Naive thymus-derived CD4-positive, alpha-beta T cell (primary cell): Measurements from ENCODE around the gene ARHGAP4. TPM values are rescaled to one million over a fixed set of nuclear protein-coding genes. Genes with fewer than 3 reads are reported as not detected.
A peak's percentile ranks its signal among the peaks of the same experiment; 100 is the strongest.

Experiments used
- ATAC-seq: fragments of 150-1000 bp; cut with Tn5 transposase; 2 replicates; pipeline ENCODE4 v1.10.0; 2021; ENCODE audit warnings: mild to moderate bottlenecking, moderate library complexity
- CTCF ChIA-PET: fragments of 350-600 bp; sonication (Branson Sonifier 250); formaldehyde crosslinking; loops from one replicate; lab custom pipeline; 2021; ENCODE audit warnings: antibody characterized with exemption; lab: Charles Lee
- POLR2A ChIA-PET: fragments of 350-600 bp; sonication (Branson Sonifier 250); formaldehyde crosslinking; loops from one replicate; lab custom pipeline; 2021; ENCODE audit warnings: antibody characterized with exemption, inconsistent platforms; lab: Charles Lee
- DNase-seq, 9 donors: peaks; one replicate each; pipeline versions ENCODE4 v3.0.0 to v3.0.0-alpha.2; 2020 to 2022; ENCODE audit warnings: mixed read lengths in 1 of 9
- H3K27ac ChIP-seq: one replicate; pipeline ENCODE4 v1.7.0; 2013; ENCODE audit warnings: mild to moderate bottlenecking, low read depth, low read length, moderate library complexity
- H3K27me3 ChIP-seq, 2 donors: one replicate each; pipeline ENCODE4 v1.7.0; 2013; ENCODE audit warnings: low read length in 2 of 2, mild to moderate bottlenecking in 2 of 2, moderate library complexity in 2 of 2; ENCODE audit not compliant: control insufficient read depth in 2 of 2, insufficient read depth in 2 of 2
- H3K36me3 ChIP-seq, 3 experiments: 1 replicate in 2 of 3; 2 replicates in 1 of 3; pipeline ENCODE4 v1.7.0; 2013; ENCODE audit warnings: low read length in 3 of 3, mild to moderate bottlenecking in 3 of 3, moderate library complexity in 1 of 3; ENCODE audit not compliant: insufficient read depth in 3 of 3, control insufficient read depth in 2 of 3
- H3K4me1 ChIP-seq, 2 donors: one replicate each; pipeline ENCODE4 v1.7.0; 2013; ENCODE audit warnings: low read length in 2 of 2, mild to moderate bottlenecking in 2 of 2, moderate library complexity in 1 of 2; ENCODE audit not compliant: control insufficient read depth in 2 of 2, insufficient read depth in 2 of 2
- H3K4me3 ChIP-seq: 2 replicates; pipeline ENCODE4 v1.7.0; 2013; ENCODE audit warnings: mild to moderate bottlenecking, low read length
- H3K9me3 ChIP-seq, 3 experiments: 1 replicate in 2 of 3; 2 replicates in 1 of 3; pipeline ENCODE4 v1.7.0; 2013; ENCODE audit warnings: low read length in 3 of 3; ENCODE audit not compliant: control insufficient read depth in 2 of 3
- H3K27ac Mint-ChIP-seq, 9 donors: one replicate each; pipeline ENCODE4 v1.8.0; 2020 to 2022; ENCODE audit warnings: mixed read lengths in 9 of 9, mild to moderate bottlenecking in 8 of 9, moderate library complexity in 5 of 9, inconsistent platforms in 2 of 9
- H3K27me3 Mint-ChIP-seq, 5 donors: one replicate each; pipeline ENCODE4 v1.8.0; 2021 to 2022; ENCODE audit warnings: mixed read lengths in 5 of 5, mild to moderate bottlenecking in 1 of 5
- H3K36me3 Mint-ChIP-seq, 5 donors: one replicate each; pipeline ENCODE4 v1.8.0; 2020 to 2022; ENCODE audit warnings: mixed read lengths in 5 of 5, mild to moderate bottlenecking in 3 of 5, inconsistent platforms in 1 of 5
- H3K4me1 Mint-ChIP-seq, 7 donors: one replicate each; pipeline ENCODE4 v1.8.0; 2020 to 2022; ENCODE audit warnings: mixed read lengths in 7 of 7, mild to moderate bottlenecking in 3 of 7, inconsistent platforms in 1 of 7
- H3K4me3 Mint-ChIP-seq, 10 donors: one replicate each; pipeline ENCODE4 v1.8.0; 2020 to 2022; ENCODE audit warnings: mild to moderate bottlenecking in 10 of 10, mixed read lengths in 10 of 10, moderate library complexity in 6 of 10, inconsistent platforms in 2 of 10
- H3K9me3 Mint-ChIP-seq, 11 donors: one replicate each; pipeline ENCODE4 v1.8.0; 2020 to 2022; ENCODE audit warnings: mixed read lengths in 11 of 11, mild to moderate bottlenecking in 4 of 11, inconsistent platforms in 1 of 11, moderate library complexity in 1 of 11
- intact Hi-C, 2 donors: fragments of 100-400 bp; cut with micrococcal nuclease; formaldehyde crosslinking; loops; one replicate each; pipeline ENCODE4 v1.15.1; 2023
- polyA plus RNA-seq, 2 donors: library from polyadenylated mRNA; unstranded; fragments of 300-500 nt; fragmentation: Illumina TruSeq; gene quantifications; one replicate each; pipeline ENCODE4 v1.2.3, GENCODE V29; 2021
- total RNA-seq, 6 experiments: library from RNA in 5 of 6; stranded (reverse) in 5 of 6; gene quantifications; 1 replicate in 5 of 6; 2 replicates in 1 of 6; pipeline ENCODE4 v1.2.3 and lab custom pipeline; 2021 to 2026

ARHGAP4 gene
- total and polyA plus RNA-seq, 7 experiments from 2014 or later, result 82.5 to 439 (median 341) TPM

DNA sequence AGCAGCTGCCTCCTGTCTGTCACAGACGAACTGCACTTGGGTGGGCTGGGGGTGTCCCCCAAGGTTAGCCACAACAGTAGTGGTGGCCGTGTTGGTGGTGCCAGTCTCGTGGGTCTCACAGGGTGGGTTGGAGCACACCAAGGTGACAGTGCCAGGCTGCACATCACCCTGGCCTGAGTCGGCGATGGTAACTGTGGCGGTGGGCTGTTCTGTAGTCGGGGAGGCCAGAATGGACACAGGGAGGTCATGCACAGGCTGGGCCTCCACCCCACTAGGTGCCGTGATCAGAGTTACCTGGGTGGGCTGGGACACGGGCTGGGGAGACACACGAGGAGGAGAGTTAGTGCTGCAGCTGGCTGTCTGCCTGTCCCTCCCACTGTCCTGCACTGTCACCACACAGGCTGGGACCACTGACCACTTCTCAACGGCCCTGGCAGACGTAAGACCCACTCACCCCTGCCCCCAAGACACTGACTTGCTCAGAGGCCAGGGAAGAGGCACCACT is 29.2 kb upstream of the ARHGAP4 start:
- H3K27me3 ChIP-seq, result no peaks in the 10 kb centered on the region
- DNase-seq, result no peak
- Mint-ChIP-seq H3K4me3 (no peak overlapping the region), H3K36me3 (peaks cover 0 to 57% (median 3%) of the 10 kb centered on the region in 5 donors), H3K4me1 (peaks cover 0 to 11% (median 3%) of the 10 kb centered on the region in 7 donors), H3K9me3 (no peaks in the 10 kb centered on the region), H3K27ac (peak overlapping the region in 2 of 9 donors; percentile 46 to 67), H3K27me3 (no peaks in the 10 kb centered on the region)
- peaks cover 0 to 100% (median 10%) of the 10 kb centered on the region in 3 experiments for H3K36me3 ChIP-seq
- intact Hi-C loops, result no loop called here
- ATAC-seq, result no peak
- no peak overlapping the region for H3K27ac ChIP-seq
- peaks cover 4 to 6% of the 10 kb centered on the region in 2 donors for H3K4me1 ChIP-seq
- ChIA-PET POLR2A (no interaction called here), CTCF (interaction anchor here (0.6 kb wide), 1 partner anchor 316 kb away, joined by 3 read pairs; no protein-coding TSS in a partner anchor)
- H3K9me3 ChIP-seq, result no peaks in the 10 kb centered on the region
- H3K4me3 ChIP-seq, result no peak overlapping the region

GRCh38 chrX:153954558-153955227 is 28.6 kb upstream of the ARHGAP4 start:
- Histone ChIP-seq H3K36me3 (peaks cover 0 to 100% (median 4%) of the 10 kb centered on the region in 3 experiments), H3K27ac (no peak overlapping the region), H3K4me3 (no peak overlapping the region), H3K27me3 (no peaks in the 10 kb centered on the region), H3K4me1 (peaks cover 4 to 6% of the 10 kb centered on the region in 2 donors), H3K9me3 (no peaks in the 10 kb centered on the region)
- no peak overlapping the region for H3K4me3 Mint-ChIP-seq
- no peaks in the 10 kb centered on the region for H3K27me3 Mint-ChIP-seq
- H3K9me3 Mint-ChIP-seq, result no peaks in the 10 kb centered on the region
- H3K36me3 Mint-ChIP-seq, result peaks cover 0 to 59% (median 3%) of the 10 kb centered on the region in 5 donors
- H3K27ac Mint-ChIP-seq, result peak overlapping the region in 3 of 9 donors; percentile 36 to 67 (median 45)
- POLR2A ChIA-PET, result no interaction called here
- peaks cover 0 to 11% (median 3%) of the 10 kb centered on the region in 7 donors for H3K4me1 Mint-ChIP-seq
- no peak for ATAC-seq
- CTCF ChIA-PET, result interaction anchor here (0.6 kb wide), 1 partner anchor 315 kb away, joined by 3 read pairs; no protein-coding TSS in a partner anchor
- no peak for DNase-seq
- intact Hi-C loops, result loop anchor here in 1 of 2 donors (5.0 kb wide), 1 partner anchor 402 kb away; no protein-coding TSS in a partner anchor

- no peaks in the 10 kb centered on the region for H3K27me3 ChIP-seq
- no peak overlapping the region for H3K4me3 Mint-ChIP-seq
Observed at GRCh38 chrX:153953892-153954557, 28.0 kb upstream of the ARHGAP4 start.

DNA sequence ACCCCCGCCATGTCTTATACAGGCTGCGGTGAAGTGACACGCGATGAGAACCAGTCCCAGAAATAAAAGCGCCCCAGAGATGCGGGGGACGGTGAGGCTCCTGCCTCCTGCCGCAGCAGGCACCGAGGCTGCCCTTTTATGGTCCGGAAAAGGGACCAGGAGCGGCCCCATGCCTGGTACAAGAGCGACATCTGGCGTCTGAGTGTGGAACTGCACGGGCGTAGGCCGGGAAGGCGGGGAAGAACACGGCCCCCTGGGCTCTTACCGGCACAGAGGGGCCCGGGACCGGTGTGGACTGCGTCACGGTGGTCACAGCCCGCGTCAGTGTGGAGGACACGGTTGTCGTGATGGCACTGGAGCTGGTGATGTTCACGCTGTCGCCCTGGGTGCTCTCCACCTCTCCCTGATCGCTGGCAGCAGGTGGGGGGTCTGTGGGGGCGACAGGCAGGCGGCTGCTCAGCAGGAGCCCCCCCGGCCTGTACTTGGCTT is 27.3 kb upstream of the ARHGAP4 start:
- ChIA-PET CTCF (interaction anchor here (0.7 to 10.9 kb wide), 3 partner anchors 9 to 190 kb away, joined by 5 to 168 read pairs (median 8); partner anchors contain the start of genes ARHGAP4, PLXNB3 and RENBP), POLR2A (interaction anchor here (1.2 to 21.0 kb wide), 2 partner anchors 26 to 190 kb away, joined by 3 to 384 read pairs; partner anchors contain the start of genes ARHGAP4 and NAA10)
- Mint-ChIP-seq H3K4me1 (peaks cover 0 to 22% (median 7%) of the 10 kb centered on the region in 7 donors), H3K4me3 (no peak overlapping the region), H3K27me3 (no peaks in the 10 kb centered on the region), H3K36me3 (peaks cover 0 to 58% (median 3%) of the 10 kb centered on the region in 5 donors), H3K27ac (peak overlapping the region in 6 of 9 donors; percentile 4 to 82 (median 52)), H3K9me3 (no peaks in the 10 kb centered on the region)
- no peaks in the 10 kb centered on the region for H3K27me3 ChIP-seq
- peaks cover 0 to 91% (median 2%) of the 10 kb centered on the region in 3 experiments for H3K36me3 ChIP-seq
- no peak overlapping the region for H3K27ac ChIP-seq
- H3K4me1 ChIP-seq, result peaks cover 4 to 6% of the 10 kb centered on the region in 2 donors
- H3K9me3 ChIP-seq, result no peaks in the 10 kb centered on the region
- intact Hi-C loops, result loop anchor here (1.0 to 5.0 kb wide), 5 partner anchors 13 to 401 kb away; partner anchors contain the start of genes PLXNB3 (in 2 of the 2) and ARHGAP4 (in 1 of the 2)
- H3K4me3 ChIP-seq, result no peak overlapping the region
- peak; percentile 89 for ATAC-seq
- peak; percentile 61 to 87 (median 78) for DNase-seq

More at GRCh38 chrX:153953892-153954557, 28.0 kb upstream of the ARHGAP4 start:
- H3K36me3 Mint-ChIP-seq, result peaks cover 0 to 60% (median 3%) of the 10 kb centered on the region in 5 donors
- ChIA-PET POLR2A (interaction anchor here (21.0 kb wide), 1 partner anchor 27 kb away, joined by 384 read pairs; the partner anchor contains the start of genes ARHGAP4 and NAA10), CTCF (interaction anchor here (0.7 to 10.9 kb wide), 3 partner anchors 9 to 191 kb away, joined by 5 to 168 read pairs (median 8); partner anchors contain the start of genes ARHGAP4, PLXNB3 and RENBP)
- no peaks in the 10 kb centered on the region for H3K9me3 Mint-ChIP-seq
- H3K27ac ChIP-seq, result no peak overlapping the region
- no peaks in the 10 kb centered on the region for H3K9me3 ChIP-seq
- peak overlapping the region in 3 of 9 donors; percentile 36 to 46 (median 45) for H3K27ac Mint-ChIP-seq
- ATAC-seq (peak; percentile 1), DNase-seq (no peak)
- H3K27me3 Mint-ChIP-seq, result no peaks in the 10 kb centered on the region
- peaks cover 0 to 16% (median 7%) of the 10 kb centered on the region in 7 donors for H3K4me1 Mint-ChIP-seq
- intact Hi-C loops, result loop anchor here (1.0 to 5.0 kb wide), 5 partner anchors 13 to 402 kb away; partner anchors contain the start of genes PLXNB3 (in 2 of the 2) and ARHGAP4 (in 1 of the 2)
- H3K4me1 ChIP-seq, result peaks cover 4 to 6% of the 10 kb centered on the region in 2 donors
- peaks cover 0 to 97% (median 2%) of the 10 kb centered on the region in 3 experiments for H3K36me3 ChIP-seq
- no peak overlapping the region for H3K4me3 ChIP-seq

GRCh38 chrX:153952373-153953026 is 26.4 kb upstream of the ARHGAP4 start:
- ChIA-PET CTCF (interaction anchor here (0.8 to 10.9 kb wide), 3 partner anchors 17 to 189 kb away, joined by 5 to 168 read pairs (median 8); partner anchors contain the start of genes ARHGAP4 and PLXNB3), POLR2A (interaction anchor here (1.2 to 21.0 kb wide), 2 partner anchors 25 to 189 kb away, joined by 3 to 384 read pairs; partner anchors contain the start of genes ARHGAP4 and NAA10)
- intact Hi-C loops, result loop anchor here (1.0 to 5.0 kb wide), 5 partner anchors 14 to 400 kb away; partner anchors contain the start of genes PLXNB3 (in 2 of the 2) and ARHGAP4 (in 1 of the 2)
- peaks cover 7 to 9% of the 10 kb centered on the region in 2 donors for H3K4me1 ChIP-seq
- no peak overlapping the region for H3K4me3 ChIP-seq
- H3K36me3 ChIP-seq, result peaks cover 0 to 82% (median 2%) of the 10 kb centered on the region in 3 experiments
- Mint-ChIP-seq H3K9me3 (no peaks in the 10 kb centered on the region), H3K4me1 (peaks cover 2 to 28% (median 12%) of the 10 kb centered on the region in 7 donors), H3K36me3 (peaks cover 0 to 54% (median 4%) of the 10 kb centered on the region in 5 donors), H3K4me3 (no peak overlapping the region), H3K27ac (peak overlapping the region in 2 of 9 donors; percentile 42 to 60), H3K27me3 (no peaks in the 10 kb centered on the region)
- no peak overlapping the region for H3K27ac ChIP-seq
- H3K9me3 ChIP-seq, result no peaks in the 10 kb centered on the region
- H3K27me3 ChIP-seq, result no peaks in the 10 kb centered on the region
- DNase-seq (no peak), ATAC-seq (no peak)
